Measurements from ENCODE around the gene CHD9.

CHD9 gene

DNA sequence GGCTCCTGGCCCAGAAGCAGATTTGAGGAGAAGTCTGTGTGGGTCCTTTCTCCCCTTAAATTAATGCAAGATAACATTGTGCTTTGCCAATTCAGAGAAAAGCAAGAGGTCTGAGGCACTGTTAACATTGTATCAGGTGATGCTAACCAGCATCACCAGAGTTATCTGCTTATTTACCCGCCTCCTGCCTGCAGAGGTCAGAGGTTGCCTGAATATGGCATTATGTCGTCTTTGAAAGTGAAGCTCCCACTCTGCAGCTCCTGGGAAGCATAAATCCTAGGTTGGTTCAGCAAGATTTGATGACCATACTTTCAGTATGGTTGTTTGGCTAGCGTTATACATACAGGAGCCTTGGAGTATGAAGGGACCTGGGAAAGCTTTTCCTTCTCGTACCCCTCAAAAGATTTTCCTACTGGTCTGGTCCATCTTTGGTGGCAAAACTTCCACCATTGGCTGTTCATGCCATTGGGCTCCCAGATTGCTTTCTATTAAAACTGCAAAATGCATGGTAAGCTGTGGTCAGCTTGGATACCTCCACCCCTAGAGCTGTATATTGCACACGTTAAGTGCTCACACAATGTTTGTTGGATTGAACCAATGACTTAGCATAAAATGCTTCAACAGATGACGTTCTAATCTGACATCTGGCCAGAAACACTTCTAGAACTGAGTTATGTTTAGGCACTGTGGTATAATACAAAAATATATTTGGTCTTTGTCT lies 24.1 kb downstream of the CHD9 start:
- DNase-seq, result no peak

DNA sequence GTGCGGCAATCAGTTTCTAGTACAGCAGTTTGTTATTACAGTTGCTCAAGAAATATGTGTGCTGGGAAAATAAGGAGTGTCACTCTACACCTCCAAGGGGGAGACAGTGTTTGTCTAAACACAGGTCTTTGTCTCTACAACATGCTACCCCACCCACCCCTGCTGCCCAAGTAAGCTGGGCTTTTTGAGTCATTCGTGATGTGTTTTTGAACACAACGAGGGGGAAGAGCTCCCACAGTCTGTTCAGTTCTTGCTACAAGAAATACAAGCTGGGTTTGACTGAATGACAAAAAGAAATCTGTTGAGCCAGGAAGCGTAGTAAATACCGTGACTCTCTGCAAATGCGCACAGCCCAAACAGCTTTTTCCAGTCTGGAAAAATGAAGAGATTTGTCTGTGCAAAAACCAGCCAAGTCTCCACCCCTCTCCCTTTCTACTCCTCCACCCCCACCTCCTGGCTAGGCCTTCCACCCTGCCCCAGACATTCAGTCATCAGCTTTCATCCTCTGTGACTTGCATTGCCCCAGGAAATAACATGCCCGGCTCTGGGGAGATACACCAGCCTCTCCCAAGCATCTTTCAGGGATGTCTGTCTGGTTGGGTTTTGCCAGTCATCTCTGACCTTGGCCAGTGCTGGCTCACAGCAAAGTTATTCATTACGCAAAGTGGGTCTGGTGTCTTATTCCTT lies 25.7 kb downstream of the CHD9 start:
- DNase-seq, result no peak

- DNase-seq, result no peak
These were observed 26.2 kb downstream of the CHD9 start for GRCh38 chr16:53081032-53081424.

DNA sequence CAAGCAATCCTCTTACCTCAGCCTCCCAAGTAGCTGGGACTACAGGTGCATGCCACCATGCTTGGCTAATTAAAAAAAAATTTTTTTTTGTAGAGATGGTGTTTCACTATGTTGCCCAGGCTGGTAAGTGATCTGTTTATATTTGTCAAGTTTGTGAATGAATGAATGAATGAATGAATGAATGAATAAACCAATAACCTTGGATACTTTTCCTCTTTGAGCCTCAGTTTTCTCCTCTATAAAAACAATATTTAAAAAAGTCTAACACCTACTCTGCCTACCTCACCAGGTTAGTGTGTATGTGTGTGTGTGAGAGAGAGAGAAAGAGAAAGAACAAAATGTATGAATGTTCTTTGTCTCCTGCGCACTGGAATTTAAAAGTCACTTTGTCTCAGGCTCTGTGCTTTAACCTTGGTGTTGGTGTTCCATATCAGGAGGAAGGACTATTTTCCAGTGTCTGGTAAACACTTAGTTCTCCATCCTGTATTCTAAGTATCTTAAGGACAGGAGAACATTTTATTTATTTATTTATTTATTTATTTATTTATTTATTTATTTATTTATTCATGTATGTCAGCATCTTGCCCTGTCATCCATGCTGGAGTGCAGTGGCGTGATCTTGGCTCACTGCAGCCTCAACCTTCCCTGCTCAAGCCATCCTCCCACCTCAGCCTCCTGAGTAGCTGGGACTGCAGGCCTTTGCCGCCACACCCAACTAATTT lies 27.1 kb downstream of the CHD9 start:
- no peak for DNase-seq

GRCh38 chr16:53082509-53082908 lies 27.7 kb downstream of the CHD9 start:
- DNase-seq, result no peak

GRCh38 chr16:53083119-53083518 lies 28.3 kb downstream of the CHD9 start:
- no peak for DNase-seq

DNA sequence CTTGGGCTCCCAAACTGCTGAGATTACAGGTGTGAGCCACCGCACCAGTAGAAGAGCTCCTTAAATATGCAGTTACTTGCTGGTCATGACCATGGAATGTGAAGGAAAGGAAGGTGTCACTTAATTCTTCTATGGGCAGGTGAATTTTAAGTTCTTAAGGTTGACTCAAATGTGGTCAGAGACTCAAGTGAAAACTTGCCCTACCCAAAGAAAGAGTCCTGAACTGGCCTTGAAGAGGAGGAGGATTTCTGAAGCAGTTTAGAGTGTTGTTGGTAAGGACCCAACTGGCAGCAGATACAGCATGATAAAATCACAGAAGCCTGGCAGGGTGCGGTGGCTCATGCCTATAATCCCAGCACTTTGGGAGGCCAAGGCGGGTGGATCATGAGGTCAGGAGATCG lies 29.4 kb downstream of the CHD9 start:
- no peak for DNase-seq

DNA sequence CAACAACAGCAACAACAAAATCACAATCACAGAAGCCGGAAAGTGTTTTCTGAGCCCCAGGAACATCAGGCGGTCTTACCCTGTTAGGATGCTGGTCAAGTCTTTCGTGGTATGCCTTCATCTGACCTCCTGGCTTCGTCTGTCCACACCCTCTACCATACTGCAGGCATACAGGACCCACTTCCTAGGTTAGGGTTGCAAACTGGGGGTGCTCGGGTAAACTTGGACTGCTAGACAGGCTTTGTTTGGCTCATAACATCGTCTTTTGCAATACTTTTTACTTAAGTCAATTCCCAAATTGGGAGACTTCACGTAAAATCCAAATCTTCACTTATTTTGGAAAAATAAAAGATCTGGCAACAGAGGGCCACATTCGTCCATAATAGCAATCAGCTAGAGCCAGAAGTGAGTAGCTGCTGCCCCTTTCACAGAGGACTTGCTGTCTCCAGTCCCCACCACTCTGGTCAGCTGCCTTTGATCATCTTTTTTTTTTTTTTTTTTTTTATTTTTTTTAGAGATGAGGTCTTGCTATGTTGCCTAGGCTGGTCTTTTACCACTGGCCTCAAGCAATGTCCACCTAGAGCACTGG lies 30.0 kb downstream of the CHD9 start:
- no peak for DNase-seq

- DNase-seq, result no peak
These were observed 30.6 kb downstream of the CHD9 start for GRCh38 chr16:53085369-53085843.

- DNase-seq, result no peak
These were observed 31.2 kb downstream of the CHD9 start for GRCh38 chr16:53085931-53086421.

DNA sequence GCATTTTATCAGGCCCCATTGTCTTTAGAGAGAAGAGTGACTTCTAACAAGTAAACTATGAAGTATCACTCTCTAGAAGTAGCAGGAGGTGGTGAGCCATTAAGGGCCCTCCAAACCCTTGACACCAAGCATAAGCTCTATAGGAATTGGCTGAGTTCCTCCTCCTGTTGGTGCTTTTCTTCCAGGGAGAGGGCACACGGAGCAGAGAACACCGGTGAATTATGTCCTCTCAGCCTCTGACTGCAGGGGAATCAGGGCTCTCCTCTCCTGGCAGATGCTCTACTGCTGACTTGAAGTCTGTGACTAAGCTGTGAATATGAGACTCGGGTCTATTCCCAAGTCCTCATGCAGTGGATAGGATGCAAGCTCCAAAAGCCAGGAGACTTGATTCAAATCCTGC lies 32.3 kb downstream of the CHD9 start:
- DNase-seq, result no peak

GRCh38 chr16:53089434-53090285 lies 34.9 kb downstream of the CHD9 start:
- no peak for DNase-seq

- DNase-seq, result no peak
These were observed 35.4 kb downstream of the CHD9 start for GRCh38 chr16:53090286-53090590.

DNA sequence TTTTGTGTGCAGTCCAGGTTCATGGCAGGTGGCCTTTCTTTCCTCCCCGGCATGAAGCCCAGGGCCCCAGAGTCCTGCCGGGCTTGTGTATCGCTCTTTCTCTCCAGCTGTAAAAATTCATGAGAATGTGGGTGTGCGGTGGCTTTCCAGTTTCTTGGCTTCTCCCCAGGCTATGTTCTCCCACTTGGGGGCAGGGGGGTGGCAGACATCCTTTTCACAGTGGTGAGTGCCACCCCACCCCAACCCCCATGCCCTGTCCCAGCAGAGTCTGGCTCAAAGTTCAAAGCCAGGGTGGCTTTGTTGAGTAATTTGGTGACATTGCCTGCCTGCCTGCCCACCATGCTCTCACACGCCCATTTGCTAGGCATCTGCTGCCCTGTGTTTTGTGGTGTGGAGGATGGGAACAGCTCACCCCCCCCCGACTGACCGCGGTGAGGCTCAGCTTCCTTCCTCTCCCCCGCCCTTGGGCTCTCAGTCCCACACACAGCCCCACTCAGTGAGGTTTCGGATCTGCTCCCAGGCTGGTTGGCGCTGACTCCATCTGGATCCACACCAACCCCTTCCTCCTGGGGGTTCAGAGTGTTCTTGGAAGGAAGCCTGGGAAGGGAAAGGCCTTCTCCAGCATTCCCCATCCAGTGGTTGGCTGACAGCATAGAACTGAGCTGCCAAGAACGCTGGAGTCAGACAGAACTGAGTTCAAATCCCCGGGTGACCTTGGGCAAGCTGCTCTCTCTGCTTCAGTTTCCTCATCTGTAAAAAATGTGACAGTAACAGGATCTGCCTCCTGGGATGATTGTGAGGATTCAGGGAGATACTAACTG lies 36.0 kb downstream of the CHD9 start:
- DNase-seq, result no peak

DNA sequence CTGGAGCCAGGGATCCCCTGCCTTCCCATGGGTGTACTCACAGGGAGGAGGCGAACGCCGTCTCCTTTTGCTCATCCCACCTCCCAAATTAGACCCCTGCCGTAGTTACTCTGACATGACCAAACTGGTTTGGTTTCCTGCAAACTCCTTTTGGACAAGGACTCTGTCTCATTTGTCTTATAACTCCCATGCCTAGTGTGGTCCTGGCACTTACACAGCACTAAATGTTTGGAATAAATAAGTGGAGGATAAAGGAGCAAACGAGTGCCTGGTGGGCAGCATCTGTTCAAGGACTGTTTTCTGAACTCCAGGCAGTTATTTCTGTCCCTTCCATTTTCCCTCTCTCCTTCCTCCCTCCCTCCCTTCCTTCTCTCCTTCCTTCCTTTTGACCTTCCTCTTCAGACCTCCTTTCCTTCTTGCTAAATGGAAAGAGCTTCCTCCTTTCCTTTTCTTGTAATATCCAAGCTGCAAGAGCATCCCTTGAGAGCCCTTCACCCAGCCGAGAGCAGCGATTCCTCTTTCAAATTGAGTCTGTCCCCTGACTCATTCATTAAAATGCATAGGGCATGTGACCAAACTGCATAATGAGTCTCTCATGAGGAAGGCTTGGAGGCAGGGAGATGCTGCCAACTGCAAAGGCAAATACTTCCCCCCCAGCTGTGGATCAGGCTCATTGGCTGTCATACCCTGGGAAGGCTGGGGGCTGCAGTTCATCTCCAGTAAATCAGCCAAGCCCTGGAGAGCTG lies 36.8 kb downstream of the CHD9 start:
- DNase-seq, result no peak

- DNase-seq, result no peak
These were observed 37.5 kb downstream of the CHD9 start for GRCh38 chr16:53092284-53092683.

- DNase-seq, result no peak
These were observed 38.5 kb downstream of the CHD9 start for GRCh38 chr16:53093162-53093744.

- DNase-seq, result no peak
These were observed 39.3 kb downstream of the CHD9 start for GRCh38 chr16:53094013-53094630.

- no peak for DNase-seq
These were observed 42.4 kb downstream of the CHD9 start for GRCh38 chr16:53097190-53097589.
